Neural crest cell (in vitro differentiated cells): ENCODE data around the gene GCDH. TPM values are rescaled to one million over a fixed set of nuclear protein-coding genes. Genes with fewer than 3 reads are reported as not detected.
A peak's percentile ranks its signal among the peaks of the same experiment; 100 is the strongest.

Experiments
- DNase-seq: peaks from one replicate; pipeline ENCODE4 v3.0.0; 2021; ENCODE audit warnings: low read depth, mixed read lengths, low spot score
- H3K27ac Mint-ChIP-seq: one replicate; pipeline ENCODE4 v1.8.0; 2021; ENCODE audit warnings: mild to moderate bottlenecking, mixed read lengths; ENCODE audit not compliant: unreplicated experiment
- H3K27me3 Mint-ChIP-seq: 2 replicates; pipeline ENCODE4 v1.8.0; 2021; ENCODE audit warnings: low read depth, mild to moderate bottlenecking, mixed read lengths
- H3K36me3 Mint-ChIP-seq: 2 replicates; pipeline ENCODE4 v1.8.0; 2021; ENCODE audit warnings: low read depth, mild to moderate bottlenecking, mixed read lengths
- H3K4me1 Mint-ChIP-seq: 2 replicates; pipeline ENCODE4 v1.8.0; 2021; ENCODE audit warnings: mixed read lengths
- H3K4me3 Mint-ChIP-seq: one replicate; pipeline ENCODE4 v1.8.0; 2021; ENCODE audit warnings: mild to moderate bottlenecking, mixed read lengths
- H3K9me3 Mint-ChIP-seq: 2 replicates; pipeline ENCODE4 v1.8.0; 2021; ENCODE audit warnings: mixed read lengths
- total RNA-seq: library from RNA; stranded (reverse); gene quantifications from 2 replicates; pipeline ENCODE4 v1.2.1, GENCODE V29; 2021
- TF ChIP-seq, protein P1 (sequence below): fragments of 200-600 bp; sonication (generic); conservative IDR thresholded peaks from 2 replicates; pipeline ENCODE4 v1.5.0; 2021; ENCODE audit warnings: antibody characterized with exemption, mild to moderate bottlenecking

The GCDH gene
- total RNA-seq, 1 donor from 2014 or later = 46.7 TPM

- no peak for DNase-seq
- Mint-ChIP-seq H3K36me3 (peaks cover 3% of the 10 kb centered on the region), H3K27me3 (no peaks in the 10 kb centered on the region), H3K9me3 (no peaks in the 10 kb centered on the region), H3K27ac (no peak overlapping the region), H3K4me1 (peaks cover 9% of the 10 kb centered on the region), H3K4me3 (peak overlapping the region; percentile 41)
- TF ChIP-seq, protein P1, sequence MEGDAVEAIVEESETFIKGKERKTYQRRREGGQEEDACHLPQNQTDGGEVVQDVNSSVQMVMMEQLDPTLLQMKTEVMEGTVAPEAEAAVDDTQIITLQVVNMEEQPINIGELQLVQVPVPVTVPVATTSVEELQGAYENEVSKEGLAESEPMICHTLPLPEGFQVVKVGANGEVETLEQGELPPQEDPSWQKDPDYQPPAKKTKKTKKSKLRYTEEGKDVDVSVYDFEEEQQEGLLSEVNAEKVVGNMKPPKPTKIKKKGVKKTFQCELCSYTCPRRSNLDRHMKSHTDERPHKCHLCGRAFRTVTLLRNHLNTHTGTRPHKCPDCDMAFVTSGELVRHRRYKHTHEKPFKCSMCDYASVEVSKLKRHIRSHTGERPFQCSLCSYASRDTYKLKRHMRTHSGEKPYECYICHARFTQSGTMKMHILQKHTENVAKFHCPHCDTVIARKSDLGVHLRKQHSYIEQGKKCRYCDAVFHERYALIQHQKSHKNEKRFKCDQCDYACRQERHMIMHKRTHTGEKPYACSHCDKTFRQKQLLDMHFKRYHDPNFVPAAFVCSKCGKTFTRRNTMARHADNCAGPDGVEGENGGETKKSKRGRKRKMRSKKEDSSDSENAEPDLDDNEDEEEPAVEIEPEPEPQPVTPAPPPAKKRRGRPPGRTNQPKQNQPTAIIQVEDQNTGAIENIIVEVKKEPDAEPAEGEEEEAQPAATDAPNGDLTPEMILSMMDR = no peak
These were observed 25.9 kb upstream of the GCDH start for GRCh38 chr19:12864721-12865715.

- no peaks in the 10 kb centered on the region for H3K27me3 Mint-ChIP-seq
- DNase-seq = no peak
These were observed 25.1 kb upstream of the GCDH start for GRCh38 chr19:12865746-12866415.

DNA sequence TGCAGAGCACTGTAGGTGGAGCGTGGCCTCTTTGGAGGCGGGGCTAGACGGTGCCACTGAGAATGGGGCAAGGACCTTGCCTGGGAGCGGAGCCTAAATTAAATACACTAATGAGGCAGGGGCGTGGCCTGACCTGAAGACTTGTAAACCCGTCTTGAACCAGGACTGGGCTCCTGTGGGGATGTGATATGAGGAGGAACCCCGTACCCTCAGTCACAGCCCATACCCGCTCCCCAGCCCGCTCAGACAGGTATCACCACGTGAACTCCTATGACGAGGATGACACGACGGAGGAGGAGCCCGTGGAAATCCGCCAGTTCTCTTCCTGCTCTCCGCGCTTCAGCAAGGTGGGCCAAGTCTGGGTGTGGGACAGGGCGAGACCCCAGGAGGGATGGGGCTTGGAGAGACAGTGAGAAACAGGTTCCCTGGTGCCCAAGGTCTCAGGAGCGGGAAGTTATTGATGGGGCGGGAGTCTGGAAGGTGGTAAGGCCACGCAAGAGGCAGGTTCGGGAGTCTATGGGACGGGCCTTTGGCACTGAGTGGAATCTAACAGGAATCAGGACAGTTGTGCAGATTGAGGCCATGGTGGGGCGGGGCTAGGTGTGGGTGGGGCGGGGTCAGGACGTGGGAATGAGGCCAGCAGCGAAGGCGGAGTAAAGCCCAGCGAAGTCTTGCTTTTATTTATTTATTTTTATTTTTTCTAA, 24.4 kb upstream of the GCDH start:
- H3K4me1 Mint-ChIP-seq = peaks cover 9% of the 10 kb centered on the region
- H3K27me3 Mint-ChIP-seq = no peaks in the 10 kb centered on the region
- TF ChIP-seq, protein P1 = no peak
- peak overlapping the region; percentile 88 for H3K4me3 Mint-ChIP-seq
- DNase-seq = no peak
- peaks cover 3% of the 10 kb centered on the region for H3K36me3 Mint-ChIP-seq
- no peak overlapping the region for H3K27ac Mint-ChIP-seq
- H3K9me3 Mint-ChIP-seq = no peaks in the 10 kb centered on the region

More at GRCh38 chr19:12865746-12866415, 25.1 kb upstream of the GCDH start:
- H3K4me1 Mint-ChIP-seq = peaks cover 9% of the 10 kb centered on the region
- TF ChIP-seq, protein P1 = no peak
- H3K27ac Mint-ChIP-seq = no peak overlapping the region
- no peaks in the 10 kb centered on the region for H3K9me3 Mint-ChIP-seq
- H3K36me3 Mint-ChIP-seq = peaks cover 3% of the 10 kb centered on the region
- peak overlapping the region; percentile 41 for H3K4me3 Mint-ChIP-seq

DNA sequence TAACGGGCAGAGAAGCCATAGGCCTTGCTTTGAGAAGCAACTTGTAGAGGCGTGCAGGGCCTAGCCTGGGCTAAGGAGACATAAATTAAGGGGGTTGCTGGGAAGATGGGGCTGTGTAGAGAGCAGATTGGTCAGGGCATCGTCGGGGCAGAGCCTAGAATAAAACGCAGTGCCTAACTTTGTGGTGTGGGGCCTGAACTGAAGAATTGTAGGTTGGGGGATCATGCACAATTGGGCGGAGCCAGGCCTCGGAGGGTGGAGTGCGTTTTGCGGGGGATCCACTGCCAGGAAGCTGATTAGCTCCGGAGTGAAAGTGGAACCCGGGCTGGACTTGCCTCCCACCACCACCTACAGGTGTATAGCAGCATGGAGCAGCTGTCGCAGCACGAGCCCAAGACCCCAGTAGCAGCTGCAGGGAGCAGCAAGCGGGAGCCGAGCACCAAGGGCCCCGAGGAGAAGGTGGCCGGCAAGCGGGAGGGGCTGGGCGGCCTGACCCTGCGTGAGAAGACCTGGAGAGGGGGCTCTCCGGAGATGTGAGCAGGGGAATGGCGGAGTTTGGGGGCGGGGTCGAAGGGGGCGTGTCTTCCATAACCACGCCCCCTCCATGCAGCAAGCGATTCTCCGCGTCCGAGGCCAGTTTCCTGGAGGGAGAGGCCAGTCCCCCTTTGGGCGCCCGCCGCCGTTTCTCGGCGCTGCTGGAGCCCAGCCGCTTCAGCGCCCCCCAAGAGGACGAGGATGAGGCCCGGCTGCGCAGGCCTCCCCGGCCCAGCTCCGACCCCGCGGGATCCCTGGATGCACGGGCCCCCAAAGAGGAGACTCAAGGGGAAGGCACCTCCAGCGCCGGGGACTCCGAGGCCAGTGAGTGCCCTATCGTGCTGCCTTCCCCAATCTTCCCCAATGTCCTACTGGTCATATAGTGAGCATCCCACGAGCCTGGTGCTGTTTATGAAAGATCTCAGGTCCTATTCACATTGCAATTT, 23.6 kb upstream of the GCDH start:
- H3K9me3 Mint-ChIP-seq = peaks cover 6% of the 10 kb centered on the region
- H3K27me3 Mint-ChIP-seq = peaks cover 2% of the 10 kb centered on the region
- H3K36me3 Mint-ChIP-seq = peaks cover 10% of the 10 kb centered on the region
- TF ChIP-seq, protein P1 = no peak
- peak overlapping the region; percentile 62 for H3K27ac Mint-ChIP-seq
- peaks cover 9% of the 10 kb centered on the region for H3K4me1 Mint-ChIP-seq
- DNase-seq = peak; percentile 85
- H3K4me3 Mint-ChIP-seq = peak overlapping the region; percentile 88
